Stomach (tissue), 9 donors: Measurements from ENCODE around the gene HARS1. TPM values are rescaled to one million over a fixed set of nuclear protein-coding genes. Genes with fewer than 3 reads are reported as not detected.
"Not testable (repeated sequence)": the region's sequence is repeated elsewhere in the genome, so short reads cannot be mapped to it uniquely, and the experiment has no call there.

Experiments
- DNase-seq, 2 donors: peaks; one replicate each; pipeline versions ENCODE4 v3.0.0 to v3.0.0-alpha.2; 2013 to 2019
- H3K27ac ChIP-seq, 5 donors: fragments of 200-600 bp in 4 of 5; sonication (generic) in 4 of 5; one replicate each; pipeline ENCODE4 v1.5.1; 2013 to 2019; ENCODE audit warnings: mild to moderate bottlenecking in 1 of 5, moderate library complexity in 1 of 5
- H3K27me3 ChIP-seq, 3 donors: fragments of 200-600 bp; sonication (generic); one replicate each; pipeline ENCODE4 v1.5.1; 2017 to 2019; ENCODE audit warnings: mixed run types in 1 of 3
- H3K36me3 ChIP-seq, 4 donors: fragments of 200-600 bp; sonication (generic); 1 replicate in 3 of 4; 2 replicates in 1 of 4; pipeline ENCODE4 v1.5.1; 2016 to 2019
- H3K4me1 ChIP-seq, 4 donors: fragments of 200-600 bp; sonication (generic); one replicate each; pipeline ENCODE4 v1.5.1; 2016 to 2019
- H3K4me3 ChIP-seq, 4 donors: fragments of 200-600 bp; sonication (generic) in 3 of 4; one replicate each; pipeline ENCODE4 v1.5.1; 2016 to 2019; ENCODE audit warnings: mild to moderate bottlenecking in 1 of 4
- H3K9me3 ChIP-seq, 4 donors: fragments of 200-600 bp; sonication (generic); one replicate each; pipeline ENCODE4 v1.5.1; 2016 to 2019
- CTCF ChIP-seq, 7 experiments: fragments of 450-650 bp in 4 of 7; fragments of 200-600 bp in 3 of 7; sonication (generic) in 3 of 7; IDR thresholded peaks; one replicate each; pipeline ENCODE4 v1.5.1; 2016 to 2019; ENCODE audit warnings: antibody characterized with exemption in 7 of 7, control low read depth in 2 of 7, mild to moderate bottlenecking in 1 of 7
- EP300 ChIP-seq: sonication (generic); formaldehyde crosslinking; IDR thresholded peaks from one replicate; pipeline ENCODE4 v1.6.1; 2017; ENCODE audit warnings: antibody characterized with exemption
- POLR2A ChIP-seq, 4 donors: fragments of 450-650 bp; IDR thresholded peaks; one replicate each; pipeline ENCODE4 v1.6.1; 2016; ENCODE audit warnings: antibody characterized with exemption in 4 of 4, control low read depth in 2 of 4, mild to moderate bottlenecking in 1 of 4, moderate library complexity in 1 of 4
- POLR2AphosphoS5 ChIP-seq, 3 donors: sonication (generic); formaldehyde crosslinking; IDR thresholded peaks; one replicate each; pipeline ENCODE4 v1.6.1; 2016; ENCODE audit warnings: antibody characterized with exemption in 3 of 3
- WGBS, 5 donors: extraction: QIAGEN DNeasy Blood & Tissue Kit in 3 of 5; methylation state at CpG; one replicate each; pipeline versions ENCODE4 v1.1.5 to v1.1.7; 2013 to 2018; 5-methylcytosine and 5-hydroxymethylcytosine counted together
- intact Hi-C: fragments of 100-400 bp; cut with DNase I; formaldehyde crosslinking; loops from one replicate; pipeline ENCODE4 v1.15.1; 2023; ENCODE audit warnings: low total_unique reads
- polyA plus RNA-seq, 3 donors: library from polyadenylated mRNA; stranded (reverse); fragments of 200-250 nt; gene quantifications; one replicate each; pipeline ENCODE4 v1.2.3, GENCODE V29; 2013
- total RNA-seq, 5 donors: library from RNA; depleted of rRNA; stranded (reverse); fragments of >200 nt; gene quantifications; one replicate each; pipeline versions ENCODE4 v1.1.0 to v1.2.3, GENCODE V29; 2014 to 2016
- donor health status: healthy with polysubstance abuse.
- donor health status: Bipolar disorder and iron deficiency.
- donor health status: healthy.

HARS1 gene
- total and polyA plus RNA-seq, 8 donors = 22.9 to 117 (median 50.8) TPM

- Histone ChIP-seq H3K27me3 (no peaks in the 10 kb centered on the region), H3K4me3 (peak overlapping the region in 3 of 4 donors; percentile 19 to 25 (median 20)), H3K4me1 (peaks cover 0 to 23% (median 5%) of the 10 kb centered on the region in 4 donors), H3K36me3 (peaks cover 44 to 100% (median 97%) of the 10 kb centered on the region in 4 donors), H3K27ac (peak overlapping the region in 1 of 5 donors; percentile 13), H3K9me3 (no peaks in the 10 kb centered on the region)
- WGBS, 5 donors = 49 to 58% (median 51%) methylated on average over 32 to 70 of the region's 70 CpGs
- intact Hi-C loops = no loop called here
- peak in 1 of 2 donors; percentile 49 for DNase-seq
- TF ChIP-seq EP300 (no peak), POLR2A (IDR thresholded peaks at IDR 0.05) (no peak), POLR2AphosphoS5 (IDR thresholded peaks at IDR 0.05) (no peak), CTCF (IDR thresholded peaks at IDR 0.05) (no peak)
Observed at GRCh38 chr5:140672455-140673186, 18.5 kb downstream of the HARS1 start.

GRCh38 chr5:140671472-140672125 lies 19.6 kb downstream of the HARS1 start:
- 88 to 93% (median 92%) methylated on average over 1 to 6 of the region's 7 CpGs for WGBS, 5 donors
- Histone ChIP-seq H3K4me1 (peaks cover 1 to 33% (median 11%) of the 10 kb centered on the region in 4 donors), H3K36me3 (peaks cover 34 to 99% (median 94%) of the 10 kb centered on the region in 4 donors), H3K27ac (peak overlapping the region in 1 of 5 donors; percentile 11), H3K4me3 (no peak overlapping the region), H3K9me3 (no peaks in the 10 kb centered on the region), H3K27me3 (no peaks in the 10 kb centered on the region)
- TF ChIP-seq EP300 = no peak
- no peak for TF ChIP-seq POLR2AphosphoS5 (IDR thresholded peaks at IDR 0.05)
- no peak for TF ChIP-seq CTCF (IDR thresholded peaks at IDR 0.05)
- TF ChIP-seq POLR2A (IDR thresholded peaks at IDR 0.05) = no peak
- peak in 1 of 2 donors; percentile 25 for DNase-seq
- intact Hi-C loops = no loop called here

GRCh38 chr5:140671035-140671434 lies 20.1 kb downstream of the HARS1 start:
- H3K4me3 ChIP-seq, H3K9me3 ChIP-seq, H3K27me3 ChIP-seq, intact Hi-C loops, H3K27ac ChIP-seq, DNase-seq: not testable (repeated sequence)
- WGBS, 5 donors = 89 to 100% (median 92%) methylated on average over 2 to 4 of the region's 4 CpGs
- H3K36me3 ChIP-seq = peaks cover 30 to 93% (median 88%) of the 10 kb centered on the region in 4 donors
- H3K4me1 ChIP-seq = peaks cover 7 to 38% (median 17%) of the 10 kb centered on the region in 4 donors

- Histone ChIP-seq H3K9me3 (no peaks in the 10 kb centered on the region), H3K27ac (peak within 1 kb of the TSS; percentile 86 to 97 (median 94)), H3K36me3 (peaks cover 46 to 66% (median 63%) of the 10 kb centered on the region in 4 donors), H3K4me3 (peak within 1 kb of the TSS; percentile 79 to 96 (median 86)), H3K4me1 (peaks cover 14 to 33% (median 28%) of the 10 kb centered on the region in 4 donors), H3K27me3 (no peaks in the 10 kb centered on the region)
- WGBS, 5 donors = 0 to 2% (median 0%) methylated on average over 43 to 54 of the region's 54 CpGs
- intact Hi-C loops = no loop called here
- TF ChIP-seq POLR2A (IDR thresholded peaks at IDR 0.05) = peak in 2 of 4 donors; percentile 50 to 65
- TF ChIP-seq CTCF (IDR thresholded peaks at IDR 0.05) = no peak
- TF ChIP-seq POLR2AphosphoS5 (IDR thresholded peaks at IDR 0.05) = peak; percentile 81 to 97 (median 94)
- TF ChIP-seq EP300 = peak; percentile 19
- peak; percentile 98 for DNase-seq
Observed at GRCh38 chr5:140664359-140665119, 26.6 kb downstream of the HARS1 start, which contains the start of gene WDR55. WDR55 (plus strand) TSS chr5:140664904; CDS start chr5:140664913, 9 bp downstream.
